ENCODE results near the gene FGGY. TPM values are rescaled to one million over a fixed set of nuclear protein-coding genes. Genes with fewer than 3 reads are reported as not detected.
"Not testable (repeated sequence)": the region's sequence is repeated elsewhere in the genome, so short reads cannot be mapped to it uniquely, and the experiment has no call there.

The FGGY gene
- total RNA-seq, 4 donors from 2014 or later: 12.4 to 17.5 (median 16.1) TPM

GRCh38 chr1:59640851-59641250, 344.0 kb downstream of the FGGY start:
- H3K27me3 ChIP-seq: no peaks in the 10 kb centered on the region
- H3K27ac ChIP-seq: no peak overlapping the region
- no peak overlapping the region for H3K4me3 ChIP-seq
- TF ChIP-seq POLR2AphosphoS5 (IDR thresholded peaks at IDR 0.05): no peak
- TF ChIP-seq CTCF (IDR thresholded peaks at IDR 0.05): no peak
- TF ChIP-seq EP300 (IDR thresholded peaks at IDR 0.05): no peak
- no peak for TF ChIP-seq POLR2A (IDR thresholded peaks at IDR 0.05)
- DNase-seq (ENCODE audit: low spot score in 2 of 2): no peak
- no peaks in the 10 kb centered on the region for H3K36me3 ChIP-seq
- 90% methylated on average over 2 of the region's 2 CpGs for WGBS
- peaks cover 12% of the 10 kb centered on the region for H3K4me1 ChIP-seq
- no peaks in the 10 kb centered on the region for H3K9me3 ChIP-seq

GRCh38 chr1:59641836-59642235, 344.9 kb downstream of the FGGY start:
- 95% methylated on average over 2 of the region's 2 CpGs for WGBS
- no peak for DNase-seq (ENCODE audit: low spot score in 2 of 2)
- peaks cover 12% of the 10 kb centered on the region for H3K4me1 ChIP-seq
- no peaks in the 10 kb centered on the region for H3K27me3 ChIP-seq
- no peaks in the 10 kb centered on the region for H3K9me3 ChIP-seq
- no peaks in the 10 kb centered on the region for H3K36me3 ChIP-seq
- no peak overlapping the region for H3K27ac ChIP-seq
- no peak overlapping the region for H3K4me3 ChIP-seq
- TF ChIP-seq EP300 (IDR thresholded peaks at IDR 0.05) (no peak), POLR2AphosphoS5 (IDR thresholded peaks at IDR 0.05) (no peak), CTCF (IDR thresholded peaks at IDR 0.05) (no peak), POLR2A (IDR thresholded peaks at IDR 0.05) (no peak)

- no peak overlapping the region for H3K27ac ChIP-seq
- TF ChIP-seq POLR2A (IDR thresholded peaks at IDR 0.05) (no peak), CTCF (IDR thresholded peaks at IDR 0.05) (no peak), POLR2AphosphoS5 (IDR thresholded peaks at IDR 0.05) (no peak), EP300 (IDR thresholded peaks at IDR 0.05) (no peak)
- peaks cover 4% of the 10 kb centered on the region for H3K4me1 ChIP-seq
- no peaks in the 10 kb centered on the region for H3K9me3 ChIP-seq
- no peaks in the 10 kb centered on the region for H3K36me3 ChIP-seq
- no peak for DNase-seq (ENCODE audit: low spot score in 2 of 2)
- no peak overlapping the region for H3K4me3 ChIP-seq
- no peaks in the 10 kb centered on the region for H3K27me3 ChIP-seq
- 90% methylated on average over 1 of the region's 1 CpG for WGBS
Measured at GRCh38 chr1:59643526-59643925, 346.6 kb downstream of the FGGY start.

- H3K27ac ChIP-seq: no peak overlapping the region
Measured at GRCh38 chr1:59645893-59646292, 349.0 kb downstream of the FGGY start.

GRCh38 chr1:59653142-59653958, 356.5 kb downstream of the FGGY start:
- not testable (repeated sequence) for H3K4me1 ChIP-seq; H3K27ac ChIP-seq; H3K27me3 ChIP-seq; DNase-seq (ENCODE audit: low spot score in 2 of 2); H3K36me3 ChIP-seq; H3K4me3 ChIP-seq; H3K9me3 ChIP-seq
- 98% methylated on average over 19 of the region's 30 CpGs for WGBS

More at GRCh38 chr1:59645893-59646292, 349.0 kb downstream of the FGGY start:
- Histone ChIP-seq H3K27me3 (no peaks in the 10 kb centered on the region), H3K4me3 (no peak overlapping the region), H3K4me1 (no peaks in the 10 kb centered on the region), H3K36me3 (no peaks in the 10 kb centered on the region), H3K9me3 (no peaks in the 10 kb centered on the region)
- 64% methylated on average over 2 of the region's 2 CpGs for WGBS
- DNase-seq (ENCODE audit: low spot score in 2 of 2): no peak
- TF ChIP-seq CTCF (IDR thresholded peaks at IDR 0.05): no peak
- no peak for TF ChIP-seq EP300 (IDR thresholded peaks at IDR 0.05)
- TF ChIP-seq POLR2AphosphoS5 (IDR thresholded peaks at IDR 0.05): no peak
- TF ChIP-seq POLR2A (IDR thresholded peaks at IDR 0.05): no peak
